HG03520 (cell line): ENCODE results near the gene FBXL14.

Experiments used
- ATAC-seq: cut with Tn5 transposase; IDR thresholded peaks from one replicate; pipeline ENCODE4 v1.9.1; 2021; ENCODE audit warnings: mild to moderate bottlenecking, moderate library complexity; ENCODE audit not compliant: unreplicated experiment

Gene FBXL14

DNA sequence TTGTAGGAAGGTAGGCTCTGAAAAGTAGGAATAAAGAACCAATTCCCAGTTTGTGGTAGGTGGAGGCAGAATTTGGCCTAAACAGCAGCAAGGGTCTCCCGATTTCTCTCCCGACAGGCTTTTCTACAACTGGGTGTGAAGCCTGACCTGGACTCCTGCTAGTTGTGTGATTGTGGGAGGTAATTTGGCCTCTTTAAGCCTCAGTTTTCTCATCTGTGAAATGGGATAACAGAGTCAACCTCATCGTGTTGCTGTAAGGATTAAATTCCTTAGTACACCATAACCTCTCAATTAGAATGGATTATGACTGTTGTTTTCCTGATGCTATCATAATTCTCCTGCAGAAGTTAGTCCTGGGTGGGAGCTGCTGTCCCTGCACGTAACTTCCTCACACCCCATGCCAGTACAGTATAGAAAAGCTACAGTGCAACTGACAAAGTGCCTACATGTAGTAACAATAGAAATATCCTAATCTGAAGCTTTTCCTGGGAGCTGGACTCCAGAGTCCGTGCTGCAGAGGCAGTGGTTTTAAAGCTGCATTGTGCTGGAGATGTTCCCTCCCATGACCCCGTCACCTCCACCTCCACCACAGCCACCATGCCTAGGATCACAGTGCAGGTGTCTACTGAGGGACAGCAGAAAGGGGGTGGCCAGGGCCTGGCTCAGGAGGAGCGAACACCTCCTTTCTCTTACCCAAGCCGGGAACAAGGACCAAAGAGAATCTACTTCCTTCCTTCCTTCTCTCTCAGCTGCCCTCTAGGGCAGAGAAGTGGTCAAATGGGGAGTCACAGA is 76.5 kb downstream of the FBXL14 start:
- no peak for ATAC-seq

DNA sequence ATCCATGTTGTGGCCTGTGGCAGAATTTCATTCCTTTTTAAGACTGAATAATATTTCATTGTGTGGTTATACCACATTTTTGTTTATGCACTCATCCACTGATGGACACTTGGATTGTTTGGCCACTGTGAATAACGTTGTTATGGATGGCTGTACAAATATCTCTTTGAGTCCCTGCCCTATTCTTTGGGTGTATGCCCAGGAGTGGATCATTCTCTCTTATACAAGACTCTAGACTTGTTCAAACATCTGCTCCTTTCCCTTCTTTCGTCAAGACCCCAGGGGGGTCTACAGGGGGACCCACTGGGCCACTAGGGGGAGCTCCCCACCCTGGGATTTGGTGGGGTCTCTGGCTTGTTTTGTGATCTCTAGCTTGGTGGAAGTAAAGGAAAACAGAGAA is 77.4 kb downstream of the FBXL14 start:
- no peak for ATAC-seq
